ENCODE data around the gene GATA3. TPM values are rescaled to one million over a fixed set of nuclear protein-coding genes. Genes with fewer than 3 reads are reported as not detected.
"Not testable (repeated sequence)": the region's sequence is repeated elsewhere in the genome, so short reads cannot be mapped to it uniquely, and the experiment has no call there.

GATA3 gene
- total RNA-seq, 1 donor from 2014 or later: 1.4 TPM

GRCh38 chr10:8014649-8015048, 39.8 kb upstream of the GATA3 start:
- H3K36me3 ChIP-seq: peaks cover 50% of the 10 kb centered on the region
- H3K4me3 ChIP-seq: no peak overlapping the region
- H3K27ac ChIP-seq (replicated peaks): no peak overlapping the region
- intact Hi-C loops (cut with micrococcal nuclease): no loop called here
- no peaks in the 10 kb centered on the region for H3K9me3 ChIP-seq (replicated peaks)
- H3K27me3 ChIP-seq (ENCODE audit: low read depth): no peaks in the 10 kb centered on the region
- no peaks in the 10 kb centered on the region for H3K4me1 ChIP-seq
- no peak for TF ChIP-seq CTCF (IDR thresholded peaks at IDR 0.05; ENCODE audit: borderline replicate concordance)
- DNase-seq: no peak

- DNase-seq: no peak
- no peak overlapping the region for H3K4me3 ChIP-seq
- intact Hi-C loops (cut with micrococcal nuclease): no loop called here
- TF ChIP-seq CTCF (IDR thresholded peaks at IDR 0.05; ENCODE audit: borderline replicate concordance): no peak
- no peaks in the 10 kb centered on the region for H3K4me1 ChIP-seq
- peaks cover 5% of the 10 kb centered on the region for H3K27me3 ChIP-seq (ENCODE audit: low read depth)
- no peak overlapping the region for H3K27ac ChIP-seq (replicated peaks)
- H3K36me3 ChIP-seq: peaks cover 29% of the 10 kb centered on the region
- H3K9me3 ChIP-seq (replicated peaks): no peaks in the 10 kb centered on the region
These were observed 37.2 kb upstream of the GATA3 start for GRCh38 chr10:8017277-8017676.

- Histone ChIP-seq H3K4me3 (no peak overlapping the region), H3K36me3 (no peaks in the 10 kb centered on the region), H3K27me3 (ENCODE audit: low read depth) (peaks cover 59% of the 10 kb centered on the region), H3K9me3 (replicated peaks) (no peaks in the 10 kb centered on the region), H3K4me1 (no peaks in the 10 kb centered on the region), H3K27ac (replicated peaks) (no peak overlapping the region)
- DNase-seq: no peak
- no peak for TF ChIP-seq CTCF (IDR thresholded peaks at IDR 0.05; ENCODE audit: borderline replicate concordance)
- intact Hi-C loops (cut with micrococcal nuclease): no loop called here
These were observed 31.2 kb upstream of the GATA3 start for GRCh38 chr10:8023321-8023720.

- Histone ChIP-seq H3K4me3 (no peak overlapping the region), H3K36me3 (no peaks in the 10 kb centered on the region), H3K9me3 (replicated peaks) (no peaks in the 10 kb centered on the region), H3K4me1 (no peaks in the 10 kb centered on the region), H3K27ac (replicated peaks) (no peak overlapping the region), H3K27me3 (ENCODE audit: low read depth) (peaks cover 64% of the 10 kb centered on the region)
- intact Hi-C loops (cut with micrococcal nuclease): no loop called here
- no peak for DNase-seq
- no peak for TF ChIP-seq CTCF (IDR thresholded peaks at IDR 0.05; ENCODE audit: borderline replicate concordance)
These were observed 30.6 kb upstream of the GATA3 start for GRCh38 chr10:8023851-8024250.

GRCh38 chr10:8026349-8027259, 27.9 kb upstream of the GATA3 start:
- intact Hi-C loops (cut with micrococcal nuclease): no loop called here
- TF ChIP-seq CTCF (IDR thresholded peaks at IDR 0.05; ENCODE audit: borderline replicate concordance): no peak
- no peak for DNase-seq
- Histone ChIP-seq H3K4me1 (no peaks in the 10 kb centered on the region), H3K36me3 (no peaks in the 10 kb centered on the region), H3K27me3 (ENCODE audit: low read depth) (peaks cover 89% of the 10 kb centered on the region), H3K4me3 (no peak overlapping the region), H3K27ac (replicated peaks) (no peak overlapping the region), H3K9me3 (replicated peaks) (no peaks in the 10 kb centered on the region)

GRCh38 chr10:8031211-8031610, 23.3 kb upstream of the GATA3 start:
- DNase-seq; intact Hi-C loops (cut with micrococcal nuclease); H3K36me3 ChIP-seq; H3K9me3 ChIP-seq (replicated peaks); H3K27ac ChIP-seq (replicated peaks); H3K4me3 ChIP-seq: not testable (repeated sequence)
- H3K27me3 ChIP-seq (ENCODE audit: low read depth): peaks cover 94% of the 10 kb centered on the region
- peaks cover 29% of the 10 kb centered on the region for H3K4me1 ChIP-seq

All from left ventricle myocardium inferior (tissue), 1 donor.